BJ (cell line): ENCODE results near the gene ASCL1. TPM values are rescaled to one million over a fixed set of nuclear protein-coding genes. Genes with fewer than 3 reads are reported as not detected.

Source experiments
- CTCF ChIA-PET: fragments of 350-600 bp; formaldehyde crosslinking; extraction: SDS; loops from one replicate; lab custom pipeline; 2021; ENCODE audit warnings: antibody characterized with exemption, inconsistent platforms; lab: Yijun Ruan, JAX
- POLR2A ChIA-PET: fragments of 300-600 bp; sonication (Branson Sonifier 250); formaldehyde crosslinking; extraction: SDS; loops from one replicate; lab custom pipeline; 2021; ENCODE audit warnings: antibody characterized with exemption; lab: Charles Lee
- DNase-seq: peaks from one replicate; pipeline ENCODE4 v3.0.0-alpha.2; 2011; ENCODE audit warnings: low read depth
- H3K27me3 ChIP-seq: 2 replicates; pipeline ENCODE4 v1.6.0; 2011; ENCODE audit warnings: low read length; ENCODE audit not compliant: control insufficient read depth, insufficient read depth
- H3K36me3 ChIP-seq: 2 replicates; pipeline ENCODE4 v1.5.1; 2011; ENCODE audit warnings: low read length; ENCODE audit not compliant: control insufficient read depth, insufficient read depth
- H3K4me3 ChIP-seq: 2 replicates; pipeline ENCODE4 v1.5.1; 2011; ENCODE audit warnings: low read depth, mild to moderate bottlenecking, control low read depth, low read length
- polyA plus RNA-seq: library from polyadenylated mRNA; depleted of rRNA; stranded (reverse); fragments of >200 nt; gene quantifications from 2 replicates; pipeline ENCODE4 v1.2.3, GENCODE V29; 2011
- TF ChIP-seq, protein P1 (sequence below): IDR thresholded peaks from 2 replicates; pipeline ENCODE4 v1.5.1; 2011; ENCODE audit warnings: low read depth, mild to moderate bottlenecking, control low read depth, inconsistent platforms, low read length, moderate library complexity; ENCODE audit not compliant: insufficient read depth

ASCL1 gene
- polyA plus RNA-seq, 1 experiment = 0.07 TPM

- Histone ChIP-seq H3K27me3 (peaks cover 38% of the 10 kb centered on the region), H3K36me3 (no peaks in the 10 kb centered on the region), H3K4me3 (no peak overlapping the region)
- TF ChIP-seq, protein P1, sequence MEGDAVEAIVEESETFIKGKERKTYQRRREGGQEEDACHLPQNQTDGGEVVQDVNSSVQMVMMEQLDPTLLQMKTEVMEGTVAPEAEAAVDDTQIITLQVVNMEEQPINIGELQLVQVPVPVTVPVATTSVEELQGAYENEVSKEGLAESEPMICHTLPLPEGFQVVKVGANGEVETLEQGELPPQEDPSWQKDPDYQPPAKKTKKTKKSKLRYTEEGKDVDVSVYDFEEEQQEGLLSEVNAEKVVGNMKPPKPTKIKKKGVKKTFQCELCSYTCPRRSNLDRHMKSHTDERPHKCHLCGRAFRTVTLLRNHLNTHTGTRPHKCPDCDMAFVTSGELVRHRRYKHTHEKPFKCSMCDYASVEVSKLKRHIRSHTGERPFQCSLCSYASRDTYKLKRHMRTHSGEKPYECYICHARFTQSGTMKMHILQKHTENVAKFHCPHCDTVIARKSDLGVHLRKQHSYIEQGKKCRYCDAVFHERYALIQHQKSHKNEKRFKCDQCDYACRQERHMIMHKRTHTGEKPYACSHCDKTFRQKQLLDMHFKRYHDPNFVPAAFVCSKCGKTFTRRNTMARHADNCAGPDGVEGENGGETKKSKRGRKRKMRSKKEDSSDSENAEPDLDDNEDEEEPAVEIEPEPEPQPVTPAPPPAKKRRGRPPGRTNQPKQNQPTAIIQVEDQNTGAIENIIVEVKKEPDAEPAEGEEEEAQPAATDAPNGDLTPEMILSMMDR = no peak
- CTCF ChIA-PET = interaction anchor here (1.4 to 3.0 kb wide), 2 partner anchors 13 to 590 kb away, joined by 3 to 14 read pairs; no protein-coding TSS in a partner anchor
- POLR2A ChIA-PET = no interaction called here
- no peak for DNase-seq
These were observed 3.4 kb downstream of the ASCL1 start for GRCh38 chr12:102960766-102961465.

DNA sequence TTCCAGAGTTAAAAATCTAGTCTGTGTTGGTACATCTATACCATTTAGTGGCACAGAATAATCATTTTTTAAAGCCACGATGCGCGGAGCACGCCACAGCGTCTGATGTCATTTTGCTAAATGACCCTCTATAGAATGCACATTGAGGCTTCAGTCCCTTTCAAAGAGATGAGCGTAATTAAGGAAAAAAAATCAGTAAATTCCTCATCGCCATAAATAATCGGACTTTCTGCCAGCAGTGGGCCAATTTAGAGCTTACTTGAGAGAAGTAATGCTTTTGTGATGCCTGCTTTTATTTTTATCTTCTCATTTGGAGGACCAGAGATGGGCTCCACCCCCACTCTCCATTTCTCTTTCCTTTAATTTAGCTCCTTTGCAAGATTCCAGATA, 4.0 kb downstream of the ASCL1 start:
- CTCF ChIA-PET = interaction anchor here (1.4 to 3.0 kb wide), 2 partner anchors 13 to 589 kb away, joined by 3 to 14 read pairs; no protein-coding TSS in a partner anchor
- no peak overlapping the region for H3K4me3 ChIP-seq
- peaks cover 35% of the 10 kb centered on the region for H3K27me3 ChIP-seq
- POLR2A ChIA-PET = no interaction called here
- no peaks in the 10 kb centered on the region for H3K36me3 ChIP-seq
- TF ChIP-seq, protein P1 = no peak
- DNase-seq = no peak

DNA sequence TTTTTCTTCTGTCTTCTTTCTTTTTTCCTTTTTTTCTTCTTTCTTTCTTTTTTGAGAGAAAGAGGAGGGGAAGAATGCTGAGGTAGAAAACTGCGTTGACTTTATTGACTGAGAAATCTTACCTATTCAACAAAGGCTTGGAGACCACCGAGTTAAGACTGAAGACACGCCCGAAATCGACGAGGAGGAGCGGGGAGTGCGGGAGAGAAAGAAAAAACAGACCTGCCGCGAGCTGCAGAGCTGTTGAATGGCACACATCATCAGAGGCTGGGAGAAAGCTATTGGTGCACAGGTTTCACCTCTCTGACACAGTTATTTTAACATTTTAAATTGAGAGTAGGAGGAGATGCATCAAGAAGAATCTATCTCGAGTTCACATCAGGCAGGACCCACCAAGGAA, 5.1 kb downstream of the ASCL1 start:
- TF ChIP-seq, protein P1 = no peak
- no peak for DNase-seq
- H3K4me3 ChIP-seq = no peak overlapping the region
- POLR2A ChIA-PET = no interaction called here
- peaks cover 36% of the 10 kb centered on the region for H3K27me3 ChIP-seq
- CTCF ChIA-PET = interaction anchor here (1.1 kb wide), 2 partner anchors 12 to 14 kb away, joined by 3 read pairs; no protein-coding TSS in a partner anchor
- H3K36me3 ChIP-seq = no peaks in the 10 kb centered on the region

DNA sequence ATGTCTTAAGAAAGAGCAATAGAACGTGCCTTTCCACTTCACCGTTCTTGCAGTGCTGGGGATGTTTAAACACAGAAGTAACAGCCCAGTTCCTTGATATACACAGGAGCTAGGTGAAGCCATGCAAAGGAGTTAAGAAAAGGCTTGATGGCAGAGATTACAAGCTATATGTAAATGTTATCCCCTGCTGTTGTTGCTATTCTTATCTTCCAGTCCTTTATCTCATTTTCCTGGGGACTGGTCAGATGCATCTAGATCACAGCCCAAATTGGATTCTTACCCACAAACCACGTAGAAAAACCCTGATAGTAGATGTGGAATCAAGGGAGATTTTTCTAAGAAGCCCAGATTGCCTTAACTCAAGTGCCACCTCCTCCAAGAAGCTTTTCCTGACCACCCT, 5.5 kb downstream of the ASCL1 start:
- POLR2A ChIA-PET = no interaction called here
- TF ChIP-seq, protein P1 = no peak
- Histone ChIP-seq H3K36me3 (no peaks in the 10 kb centered on the region), H3K27me3 (peaks cover 36% of the 10 kb centered on the region), H3K4me3 (no peak overlapping the region)
- CTCF ChIA-PET = interaction anchor here (1.1 kb wide), 2 partner anchors 12 to 14 kb away, joined by 3 read pairs; no protein-coding TSS in a partner anchor
- no peak for DNase-seq

GRCh38 chr12:102963796-102964195, 6.3 kb downstream of the ASCL1 start:
- peaks cover 32% of the 10 kb centered on the region for H3K27me3 ChIP-seq
- POLR2A ChIA-PET = no interaction called here

More at GRCh38 chr12:102963796-102964195, 6.3 kb downstream of the ASCL1 start:
- Histone ChIP-seq H3K4me3 (no peak overlapping the region), H3K36me3 (no peaks in the 10 kb centered on the region)
- DNase-seq = no peak
- TF ChIP-seq, protein P1 = no peak
- CTCF ChIA-PET = interaction anchor here (1.1 kb wide), 2 partner anchors 11 to 15 kb away, joined by 3 read pairs; no protein-coding TSS in a partner anchor
